ENCODE data around the gene FAM193A. TPM values are rescaled to one million over a fixed set of nuclear protein-coding genes. Genes with fewer than 3 reads are reported as not detected.

FAM193A gene
- total RNA-seq, 1 experiment from 2014 or later, result 31.3 TPM

DNA sequence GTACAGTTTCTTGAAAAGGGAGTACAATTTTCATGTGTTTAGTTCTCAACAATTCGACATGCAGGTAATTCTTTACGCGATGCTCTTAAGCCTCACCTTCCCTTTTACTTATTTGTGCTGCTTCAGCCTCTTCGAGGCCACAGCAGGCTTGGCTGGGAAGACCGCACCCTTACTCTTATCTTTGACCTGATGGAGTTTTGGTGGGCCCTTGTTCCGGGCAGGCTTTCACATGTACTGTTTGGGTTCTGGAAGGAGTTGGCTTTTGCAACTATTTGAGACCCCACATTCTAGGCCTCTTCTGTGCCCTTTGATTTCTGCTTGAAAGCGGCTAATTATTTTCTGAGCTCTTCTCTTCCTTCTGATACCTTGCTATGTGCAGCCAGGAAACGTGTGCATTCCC lies 60.2 kb downstream of the FAM193A start:
- Mint-ChIP-seq H3K4me1 (ENCODE audit: insufficient read depth, unreplicated experiment) (peaks cover 32% of the 10 kb centered on the region), H3K9me3 (ENCODE audit: unreplicated experiment) (no peaks in the 10 kb centered on the region), H3K27me3 (ENCODE audit: insufficient read depth, unreplicated experiment) (no peaks in the 10 kb centered on the region), H3K36me3 (ENCODE audit: insufficient read depth, unreplicated experiment) (peaks cover 39% of the 10 kb centered on the region), H3K4me3 (ENCODE audit: unreplicated experiment) (no peak overlapping the region), H3K27ac (ENCODE audit: low read depth, unreplicated experiment) (peak overlapping the region; percentile 17)
- CTCF ChIA-PET, result interaction anchor here (0.6 kb wide), 1 partner anchor 379 kb away, joined by 4 read pairs; no protein-coding TSS in a partner anchor
- intact Hi-C loops (cut with micrococcal nuclease), result no loop called here
- no peak for DNase-seq (ENCODE audit: unreplicated experiment)
- BruUV-seq (replicated peaks), result no TSS peak
- TF ChIP-seq, protein P1, sequence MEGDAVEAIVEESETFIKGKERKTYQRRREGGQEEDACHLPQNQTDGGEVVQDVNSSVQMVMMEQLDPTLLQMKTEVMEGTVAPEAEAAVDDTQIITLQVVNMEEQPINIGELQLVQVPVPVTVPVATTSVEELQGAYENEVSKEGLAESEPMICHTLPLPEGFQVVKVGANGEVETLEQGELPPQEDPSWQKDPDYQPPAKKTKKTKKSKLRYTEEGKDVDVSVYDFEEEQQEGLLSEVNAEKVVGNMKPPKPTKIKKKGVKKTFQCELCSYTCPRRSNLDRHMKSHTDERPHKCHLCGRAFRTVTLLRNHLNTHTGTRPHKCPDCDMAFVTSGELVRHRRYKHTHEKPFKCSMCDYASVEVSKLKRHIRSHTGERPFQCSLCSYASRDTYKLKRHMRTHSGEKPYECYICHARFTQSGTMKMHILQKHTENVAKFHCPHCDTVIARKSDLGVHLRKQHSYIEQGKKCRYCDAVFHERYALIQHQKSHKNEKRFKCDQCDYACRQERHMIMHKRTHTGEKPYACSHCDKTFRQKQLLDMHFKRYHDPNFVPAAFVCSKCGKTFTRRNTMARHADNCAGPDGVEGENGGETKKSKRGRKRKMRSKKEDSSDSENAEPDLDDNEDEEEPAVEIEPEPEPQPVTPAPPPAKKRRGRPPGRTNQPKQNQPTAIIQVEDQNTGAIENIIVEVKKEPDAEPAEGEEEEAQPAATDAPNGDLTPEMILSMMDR (IDR thresholded peaks at IDR 0.05; ENCODE audit: unreplicated experiment), result no peak
- POLR2A ChIA-PET, result interaction anchor here (0.6 kb wide), 1 partner anchor 10 kb away, joined by 3 read pairs; no protein-coding TSS in a partner anchor

DNA sequence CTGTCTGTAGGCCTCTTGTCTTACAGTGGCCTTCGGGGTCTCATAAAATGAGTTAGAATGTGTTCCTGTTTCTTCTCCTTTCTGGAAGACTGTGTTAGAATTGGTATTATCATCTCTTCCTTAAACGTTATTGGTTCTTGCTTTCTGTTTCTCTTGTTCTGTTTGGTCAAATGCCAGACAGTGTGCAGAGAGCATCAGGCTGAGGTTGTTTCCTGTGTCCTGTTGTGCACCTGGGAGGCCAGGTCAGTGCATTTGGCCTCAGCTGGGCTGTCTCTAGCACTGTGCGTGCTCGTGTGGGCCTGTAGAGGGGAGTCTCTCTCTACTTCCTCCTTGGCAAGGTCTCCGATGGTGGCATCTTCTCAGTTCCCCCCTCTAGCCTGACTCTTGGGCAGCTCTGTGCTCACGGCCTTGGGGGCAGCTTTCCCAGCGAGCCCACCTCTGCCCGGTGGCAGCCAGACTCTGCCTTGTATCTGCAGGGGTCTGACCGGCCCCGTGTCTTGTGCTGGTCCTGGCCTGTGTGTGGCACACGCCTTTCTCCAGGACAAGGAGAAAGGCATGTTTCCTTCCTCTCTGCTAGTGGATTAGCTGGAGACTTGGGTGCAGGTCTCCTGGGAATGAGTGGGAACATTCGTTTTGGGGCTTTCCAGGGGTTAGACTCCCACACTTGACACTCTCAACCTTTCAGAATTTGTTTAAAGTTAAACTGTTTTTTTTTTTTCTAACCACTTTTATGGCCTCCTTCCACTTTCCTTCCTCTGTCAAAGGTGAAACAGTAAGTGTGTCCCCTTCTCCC lies 62.3 kb downstream of the FAM193A start:
- no peak for DNase-seq (ENCODE audit: unreplicated experiment)
- POLR2A ChIA-PET, result interaction anchor here (0.7 kb wide), 1 partner anchor 8 kb away, joined by 3 read pairs; no protein-coding TSS in a partner anchor
- H3K36me3 Mint-ChIP-seq (ENCODE audit: insufficient read depth, unreplicated experiment), result peaks cover 51% of the 10 kb centered on the region

GRCh38 chr4:2599304-2599654 lies 62.8 kb downstream of the FAM193A start:
- no peak overlapping the region for H3K27ac Mint-ChIP-seq (ENCODE audit: low read depth, unreplicated experiment)
- intact Hi-C loops (cut with micrococcal nuclease), result no loop called here
- POLR2A ChIA-PET, result no interaction called here
- TF ChIP-seq, protein P1 (IDR thresholded peaks at IDR 0.05; ENCODE audit: unreplicated experiment), result no peak
- H3K4me3 Mint-ChIP-seq (ENCODE audit: unreplicated experiment), result no peak overlapping the region
- peaks cover 23% of the 10 kb centered on the region for H3K4me1 Mint-ChIP-seq (ENCODE audit: insufficient read depth, unreplicated experiment)
- DNase-seq (ENCODE audit: unreplicated experiment), result no peak
- no TSS peak for BruUV-seq (replicated peaks)
- peaks cover 51% of the 10 kb centered on the region for H3K36me3 Mint-ChIP-seq (ENCODE audit: insufficient read depth, unreplicated experiment)
- CTCF ChIA-PET, result no interaction called here
- no peaks in the 10 kb centered on the region for H3K9me3 Mint-ChIP-seq (ENCODE audit: unreplicated experiment)
- H3K27me3 Mint-ChIP-seq (ENCODE audit: insufficient read depth, unreplicated experiment), result no peaks in the 10 kb centered on the region

More for the DNA sequence above, 62.3 kb downstream of the FAM193A start:
- peak overlapping the region; percentile 29 for H3K27ac Mint-ChIP-seq (ENCODE audit: low read depth, unreplicated experiment)
- CTCF ChIA-PET, result no interaction called here
- peaks cover 23% of the 10 kb centered on the region for H3K4me1 Mint-ChIP-seq (ENCODE audit: insufficient read depth, unreplicated experiment)
- intact Hi-C loops (cut with micrococcal nuclease), result no loop called here
- no peaks in the 10 kb centered on the region for H3K9me3 Mint-ChIP-seq (ENCODE audit: unreplicated experiment)
- H3K4me3 Mint-ChIP-seq (ENCODE audit: unreplicated experiment), result no peak overlapping the region
- no TSS peak for BruUV-seq (replicated peaks)
- no peaks in the 10 kb centered on the region for H3K27me3 Mint-ChIP-seq (ENCODE audit: insufficient read depth, unreplicated experiment)
- TF ChIP-seq, protein P1 (IDR thresholded peaks at IDR 0.05; ENCODE audit: unreplicated experiment), result no peak

DNA sequence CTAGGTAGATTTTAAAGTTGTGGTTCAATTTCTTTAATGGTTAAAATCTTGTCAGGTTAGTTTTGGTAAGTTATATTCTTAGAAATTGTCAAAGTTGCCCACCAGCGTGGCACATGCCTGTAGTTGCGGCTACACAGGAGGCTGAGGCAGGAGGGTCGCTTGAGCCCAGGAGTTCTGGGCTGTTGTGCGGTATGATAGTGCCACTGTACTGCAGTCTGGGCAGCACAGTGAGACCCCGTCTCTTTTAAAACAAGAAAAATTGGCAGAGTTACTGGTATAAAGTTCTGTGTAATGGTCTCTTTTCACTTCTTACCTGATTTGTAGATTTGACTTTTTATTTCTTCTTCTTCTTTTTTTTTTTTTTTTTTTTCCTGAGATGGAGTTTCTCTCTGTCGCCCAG lies 64.4 kb downstream of the FAM193A start:
- Mint-ChIP-seq H3K27me3 (ENCODE audit: insufficient read depth, unreplicated experiment) (no peaks in the 10 kb centered on the region), H3K4me1 (ENCODE audit: insufficient read depth, unreplicated experiment) (peaks cover 28% of the 10 kb centered on the region), H3K36me3 (ENCODE audit: insufficient read depth, unreplicated experiment) (peaks cover 62% of the 10 kb centered on the region), H3K27ac (ENCODE audit: low read depth, unreplicated experiment) (no peak overlapping the region), H3K4me3 (ENCODE audit: unreplicated experiment) (no peak overlapping the region), H3K9me3 (ENCODE audit: unreplicated experiment) (no peaks in the 10 kb centered on the region)
- no TSS peak for BruUV-seq (replicated peaks)
- intact Hi-C loops (cut with micrococcal nuclease), result no loop called here
- CTCF ChIA-PET, result no interaction called here
- POLR2A ChIA-PET, result no interaction called here
- TF ChIP-seq, protein P1 (IDR thresholded peaks at IDR 0.05; ENCODE audit: unreplicated experiment), result no peak
- no peak for DNase-seq (ENCODE audit: unreplicated experiment)
